GM18868 (cell line): ENCODE measurements around the gene PDE8B.

Source experiments
- ATAC-seq: cut with Tn5 transposase; IDR thresholded peaks from one replicate; pipeline ENCODE4 v1.9.1; 2021; ENCODE audit warnings: mild to moderate bottlenecking, moderate library complexity; ENCODE audit not compliant: unreplicated experiment

Gene PDE8B

DNA sequence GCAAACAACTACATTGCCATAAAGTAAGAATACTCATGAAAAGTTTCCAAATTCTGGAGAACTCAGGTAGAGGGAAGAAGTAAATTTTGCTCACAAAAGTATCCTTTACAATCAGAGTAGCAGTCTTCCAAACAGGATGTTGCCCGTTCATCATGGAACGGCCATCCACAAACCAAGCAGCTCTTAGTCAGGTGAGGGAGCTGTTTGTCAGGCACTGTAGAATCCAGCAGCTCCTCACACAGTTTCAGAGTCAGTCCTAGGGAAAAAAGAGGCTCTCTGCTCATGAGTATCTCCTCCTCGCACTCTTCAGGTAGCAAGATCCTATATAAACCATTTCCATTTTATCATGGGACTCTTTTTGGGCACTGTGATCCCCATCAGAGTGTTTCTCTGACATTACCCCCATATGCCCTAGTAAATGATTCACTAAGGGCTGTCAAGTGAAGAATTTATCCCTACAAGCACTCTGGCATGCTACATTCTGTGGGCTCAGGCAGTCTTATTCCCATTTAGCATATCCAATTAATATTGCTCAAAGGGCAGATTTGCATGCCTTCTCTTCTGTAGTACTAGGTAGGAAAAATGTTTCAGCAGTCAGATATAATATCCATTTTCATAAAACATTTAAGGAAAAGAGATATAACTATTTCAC lies 183.7 kb downstream of the PDE8B start:
- ATAC-seq = no peak

DNA sequence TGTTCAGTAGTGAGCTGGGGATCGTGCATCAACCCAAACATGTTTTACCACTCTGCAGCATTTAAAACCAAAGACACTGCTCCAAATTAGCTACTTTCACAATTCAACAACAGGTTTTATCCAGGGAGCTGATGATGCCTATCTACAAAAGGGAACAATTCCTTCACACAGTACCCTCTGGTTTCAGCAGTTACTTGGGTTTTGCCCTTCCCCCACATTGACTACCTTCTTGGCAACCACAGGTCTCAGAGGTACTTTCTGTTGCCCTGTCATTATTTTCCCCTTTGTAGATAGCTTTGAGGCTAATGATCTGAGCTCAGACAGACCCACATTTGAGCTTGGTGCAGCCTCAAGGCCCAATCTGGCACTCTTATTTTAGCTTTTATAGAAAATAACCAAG lies 185.5 kb downstream of the PDE8B start:
- peak; percentile 79 for ATAC-seq

DNA sequence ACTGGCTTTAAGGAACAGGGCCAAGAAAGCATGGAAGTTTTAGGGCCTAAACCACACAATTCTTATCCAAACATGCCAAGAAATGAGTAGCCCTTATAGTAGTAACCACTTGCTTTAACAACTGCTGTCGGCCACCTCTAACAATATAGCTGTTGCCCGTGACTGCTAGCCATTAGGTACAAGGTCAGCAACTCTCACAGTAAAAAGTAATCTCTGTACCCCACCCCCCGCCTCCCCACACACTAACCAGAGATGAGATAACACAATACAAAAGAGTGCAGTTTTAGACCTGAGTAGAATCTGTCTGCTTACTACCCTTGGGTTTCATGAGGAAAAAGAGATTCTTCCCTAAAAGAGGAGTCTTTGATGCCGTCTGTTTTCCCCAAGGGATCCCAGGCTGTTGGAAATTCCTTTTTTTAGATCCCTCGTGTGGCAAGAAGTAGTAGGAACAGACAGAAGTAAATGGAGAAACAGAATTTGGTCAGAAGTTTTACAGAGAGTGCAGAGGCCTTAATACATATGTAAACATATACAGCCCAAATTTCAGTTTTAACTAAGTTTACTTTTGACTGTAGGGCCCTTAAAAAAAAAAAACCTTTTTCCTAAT lies 187.3 kb downstream of the PDE8B start:
- ATAC-seq = no peak

DNA sequence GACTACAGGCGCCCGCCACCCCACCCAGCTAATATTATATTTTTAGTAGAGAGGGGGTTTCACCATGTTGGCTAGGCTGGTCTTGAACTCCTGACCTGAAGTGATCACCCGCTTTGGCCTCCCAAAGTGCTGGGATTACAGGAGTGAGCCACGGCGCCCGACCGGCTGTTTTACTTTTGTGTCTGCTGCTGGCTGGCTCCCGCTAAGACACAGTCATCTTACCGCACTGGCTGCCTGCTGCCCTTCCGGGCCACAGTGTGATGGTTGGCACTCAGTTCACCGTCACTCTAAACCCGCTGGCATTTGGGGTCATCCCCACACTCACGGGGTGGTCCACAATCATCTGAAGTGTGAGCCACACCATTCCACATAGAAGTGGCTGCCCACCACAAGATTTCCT lies 188.0 kb downstream of the PDE8B start:
- ATAC-seq = no peak

DNA sequence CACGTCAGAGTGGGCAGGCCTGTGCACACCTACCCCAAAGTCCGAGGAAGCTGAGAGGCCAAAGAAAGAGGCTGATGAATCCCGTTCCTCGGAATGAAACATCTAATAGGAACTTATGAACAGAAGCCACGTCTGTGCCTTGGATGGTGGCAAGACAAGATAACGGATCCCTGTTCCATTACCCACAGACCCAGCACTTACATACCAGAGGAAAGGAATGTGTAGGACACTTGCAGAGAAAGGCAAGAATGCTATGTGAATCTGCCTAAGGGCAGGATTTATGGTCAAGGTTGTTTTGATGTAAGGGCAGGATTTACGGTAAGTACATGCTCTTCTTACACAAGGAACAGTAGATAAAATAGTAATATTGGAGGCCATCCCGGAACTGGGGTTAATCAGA lies 188.4 kb downstream of the PDE8B start:
- no peak for ATAC-seq

DNA sequence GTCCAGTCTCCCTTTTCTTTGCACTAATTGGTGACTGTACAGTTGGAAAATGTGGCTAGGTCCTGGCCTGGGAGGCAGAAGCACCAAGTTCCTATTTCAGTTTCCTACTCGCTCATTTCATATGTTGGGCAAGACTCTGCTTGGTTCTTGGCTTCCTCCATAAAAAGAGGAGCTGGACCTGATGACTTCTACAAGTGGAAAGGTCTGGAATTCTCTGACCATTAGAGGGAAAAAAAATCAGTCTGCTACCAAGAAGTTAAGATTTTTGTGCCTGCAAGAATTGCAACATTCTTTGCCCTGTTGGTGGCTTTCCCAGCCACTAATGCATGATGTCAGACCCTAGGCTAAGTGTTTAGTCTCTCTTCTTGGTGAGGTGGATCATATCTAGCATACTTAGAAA lies 190.2 kb downstream of the PDE8B start:
- no peak for ATAC-seq

DNA sequence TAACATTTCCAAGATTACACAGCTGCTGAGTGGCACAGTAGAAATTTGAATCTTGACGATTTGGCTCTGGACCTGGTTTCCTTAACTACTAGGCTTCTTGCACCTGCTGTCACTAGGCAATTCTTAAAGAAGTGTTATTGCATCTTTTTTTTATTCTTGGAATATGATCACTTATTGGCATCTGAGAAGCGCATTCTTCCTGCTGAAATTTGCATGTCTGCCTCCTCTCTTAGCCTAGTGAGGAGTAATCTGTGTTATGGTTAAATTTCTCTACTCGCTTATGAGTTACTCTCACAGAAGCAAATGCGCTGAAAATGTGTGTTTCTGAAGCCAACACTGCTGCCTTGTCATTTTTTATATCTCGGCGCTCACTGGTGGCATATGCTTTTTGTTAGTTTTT lies 192.3 kb downstream of the PDE8B start:
- no peak for ATAC-seq

DNA sequence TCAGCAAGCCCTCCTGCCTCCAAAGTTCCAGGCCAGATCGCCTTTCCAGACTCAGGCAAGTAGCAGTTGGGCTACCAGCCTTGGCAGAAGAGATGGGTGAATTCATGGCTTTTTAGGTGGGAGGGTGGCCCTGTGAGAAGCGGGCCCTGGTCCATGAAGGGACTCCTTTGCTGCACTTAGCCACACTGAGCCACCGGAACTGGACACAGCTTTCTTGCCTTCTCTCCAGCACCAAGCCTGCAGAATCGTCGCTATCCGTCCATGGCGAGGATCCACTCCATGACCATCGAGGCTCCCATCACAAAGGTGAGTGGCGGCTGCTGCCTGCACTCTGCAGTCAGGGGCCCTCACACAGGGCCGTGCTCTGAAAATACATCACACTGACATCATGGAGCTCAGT lies 196.7 kb downstream of the PDE8B start:
- no peak for ATAC-seq

DNA sequence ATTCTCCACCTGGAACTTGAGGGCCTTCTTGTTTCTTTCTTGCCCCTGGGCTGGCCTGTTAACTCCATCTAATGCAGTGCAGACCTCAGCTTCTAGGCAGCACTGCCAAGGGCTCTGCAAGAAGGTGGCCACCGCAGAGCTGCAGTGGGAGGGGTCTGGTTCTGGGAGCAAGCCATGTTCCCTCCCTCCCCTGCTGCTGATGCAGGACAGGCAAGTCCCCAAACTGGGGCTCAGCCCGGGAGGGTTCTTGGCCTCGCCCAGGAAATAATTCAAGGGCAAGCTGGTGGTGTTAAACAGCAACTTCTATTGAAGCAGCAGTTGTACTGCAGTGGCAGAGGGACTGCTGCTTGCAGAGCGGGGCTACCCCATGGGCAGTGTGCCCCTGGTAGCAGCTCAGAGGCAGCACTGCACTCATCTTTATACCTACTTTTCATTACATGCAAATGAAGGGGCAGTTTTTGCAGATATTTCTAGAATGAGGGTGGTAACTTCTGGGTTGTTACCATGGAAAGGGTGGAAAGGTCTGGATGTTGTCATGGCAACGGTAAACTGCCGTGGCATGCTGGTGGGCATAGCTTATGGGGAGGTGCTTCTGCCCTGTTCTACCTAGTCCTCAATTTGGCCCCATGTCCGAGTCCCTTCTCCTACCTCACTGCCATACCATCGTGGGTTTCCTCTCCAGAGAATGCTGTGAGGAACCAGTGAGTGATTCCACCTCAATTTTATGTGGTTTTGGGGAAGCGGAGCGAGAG lies 199.6 kb downstream of the PDE8B start:
- no peak for ATAC-seq

DNA sequence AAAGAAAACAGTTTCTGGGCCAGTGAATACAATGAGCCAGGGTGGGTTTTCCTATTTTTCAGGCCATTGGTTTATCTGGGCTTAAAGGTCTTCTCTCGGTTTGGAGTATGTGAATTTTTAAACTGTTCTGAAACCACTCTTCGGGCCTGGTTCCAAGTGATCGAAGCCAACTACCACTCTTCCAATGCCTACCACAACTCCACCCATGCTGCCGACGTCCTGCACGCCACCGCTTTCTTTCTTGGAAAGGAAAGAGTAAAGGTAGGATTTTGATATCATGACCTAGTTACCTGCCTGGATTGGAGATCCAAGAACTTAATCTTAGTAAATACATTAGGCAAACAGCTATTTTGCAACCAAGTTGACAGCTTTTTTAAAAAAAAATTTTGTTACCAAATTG lies 202.6 kb downstream of the PDE8B start:
- no peak for ATAC-seq

DNA sequence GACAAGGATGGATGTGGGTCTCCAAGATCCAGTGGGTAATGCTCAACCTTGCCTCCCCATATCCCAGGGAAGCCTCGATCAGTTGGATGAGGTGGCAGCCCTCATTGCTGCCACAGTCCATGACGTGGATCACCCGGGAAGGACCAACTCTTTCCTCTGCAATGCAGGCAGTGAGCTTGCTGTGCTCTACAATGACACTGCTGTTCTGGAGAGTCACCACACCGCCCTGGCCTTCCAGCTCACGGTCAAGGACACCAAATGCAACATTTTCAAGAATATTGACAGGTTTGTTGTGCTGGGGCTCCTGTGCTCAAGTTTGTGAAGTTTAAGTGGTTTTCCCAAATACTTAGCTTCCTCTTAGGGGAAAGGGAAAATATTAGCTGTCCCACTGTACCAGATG lies 207.7 kb downstream of the PDE8B start:
- ATAC-seq = no peak

DNA sequence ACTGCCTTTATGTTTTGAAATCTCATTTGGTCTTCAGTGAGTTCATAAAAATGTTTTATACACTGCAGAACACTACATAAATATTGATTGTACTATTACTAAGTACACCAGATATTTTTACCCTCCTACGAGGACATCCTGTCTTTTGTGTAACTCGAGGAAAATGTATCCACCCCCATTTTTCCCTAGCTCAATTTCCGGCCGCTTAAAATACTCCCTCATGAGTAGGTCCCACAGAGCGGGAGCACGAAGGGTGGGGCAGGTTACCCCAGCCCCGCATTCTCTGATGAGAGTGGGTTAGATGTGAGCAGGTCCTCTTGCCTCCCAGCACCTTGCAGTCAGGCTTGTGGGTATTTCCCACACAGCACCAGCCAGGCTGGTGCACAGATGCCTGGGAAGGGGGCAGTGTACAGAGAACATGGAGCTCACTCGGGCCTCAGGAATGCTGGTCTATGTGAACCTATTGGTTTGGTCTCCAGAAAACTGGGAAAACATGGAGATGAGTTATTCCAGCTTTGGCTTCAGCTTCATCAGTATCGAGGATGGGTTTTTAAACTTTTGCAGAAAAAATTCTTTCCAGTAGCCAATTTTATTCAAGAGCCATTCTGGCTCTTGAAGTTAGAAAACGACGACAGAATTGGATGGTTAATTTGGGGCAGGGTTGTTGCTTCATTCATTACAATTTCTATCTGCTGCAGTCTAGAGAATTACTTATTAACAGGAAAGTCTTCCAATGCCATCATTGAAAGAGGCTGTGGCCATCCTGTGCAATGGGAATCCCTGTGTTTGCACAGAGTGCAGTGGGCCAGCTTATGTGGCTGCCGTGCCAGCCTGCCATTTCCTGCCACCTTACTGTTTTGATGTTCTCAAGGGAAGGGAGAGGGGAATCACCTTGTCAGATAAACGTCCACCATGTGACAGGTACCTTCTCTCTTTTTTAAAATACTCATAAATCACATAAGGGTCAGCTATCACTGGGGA lies 208.4 kb downstream of the PDE8B start:
- no peak for ATAC-seq

DNA sequence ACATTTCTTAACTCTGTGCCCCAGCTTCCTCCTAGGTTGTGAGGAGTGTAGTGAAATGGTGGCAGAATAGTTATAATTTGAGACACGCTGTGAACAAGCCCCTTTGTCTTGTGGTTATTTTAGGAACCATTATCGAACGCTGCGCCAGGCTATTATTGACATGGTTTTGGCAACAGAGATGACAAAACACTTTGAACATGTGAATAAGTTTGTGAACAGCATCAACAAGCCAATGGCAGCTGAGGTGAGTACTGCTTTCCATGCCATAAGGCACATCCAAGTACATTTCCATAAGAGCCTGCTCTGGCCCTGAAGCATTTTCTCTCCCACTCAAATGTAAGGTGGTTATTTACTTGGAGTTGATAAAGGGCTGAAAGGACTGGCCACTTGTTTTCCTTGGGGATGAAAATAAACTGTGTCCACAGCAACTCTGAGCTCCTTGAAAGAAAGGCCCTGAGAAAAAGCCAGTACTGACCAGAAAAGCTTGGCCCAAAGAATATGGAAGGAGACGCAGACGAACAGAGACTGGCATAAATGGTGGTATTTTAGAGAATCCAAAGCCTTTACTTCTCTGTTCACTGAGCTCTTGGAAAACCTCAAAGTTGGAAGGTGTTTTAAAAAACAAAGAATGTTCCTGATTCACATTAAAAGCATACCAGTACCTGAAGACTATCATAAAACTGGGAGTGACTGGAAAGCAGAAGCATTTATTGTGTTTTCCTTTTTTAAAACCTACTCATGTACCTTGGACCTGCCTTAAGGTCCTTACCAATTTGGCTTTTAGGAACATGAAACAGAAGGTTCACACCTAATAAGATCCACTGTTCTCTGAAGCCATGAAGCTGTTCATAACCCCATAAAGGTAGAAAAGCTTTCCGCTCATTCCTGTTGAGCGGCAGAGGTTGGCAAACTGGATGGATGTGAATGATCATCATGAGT lies 209.4 kb downstream of the PDE8B start:
- no peak for ATAC-seq

DNA sequence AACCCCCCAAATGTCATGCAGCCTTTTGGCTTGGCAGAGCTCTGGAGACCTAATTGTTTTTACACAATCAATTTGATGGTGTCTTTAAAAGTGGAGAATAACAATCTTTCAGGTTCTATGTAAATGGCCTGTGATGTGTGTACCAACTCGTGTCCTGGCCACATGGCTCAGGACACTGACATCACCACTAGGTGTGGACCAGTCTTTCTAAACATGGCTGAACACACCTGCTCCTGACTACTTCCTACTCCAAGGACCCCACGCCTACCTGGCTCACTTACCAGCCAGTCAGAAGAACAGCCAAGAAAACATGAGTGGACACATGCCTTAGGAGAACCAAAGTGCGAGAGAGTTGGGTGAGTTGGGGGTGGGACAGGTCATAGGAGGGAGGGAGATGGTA lies 210.5 kb downstream of the PDE8B start:
- no peak for ATAC-seq

DNA sequence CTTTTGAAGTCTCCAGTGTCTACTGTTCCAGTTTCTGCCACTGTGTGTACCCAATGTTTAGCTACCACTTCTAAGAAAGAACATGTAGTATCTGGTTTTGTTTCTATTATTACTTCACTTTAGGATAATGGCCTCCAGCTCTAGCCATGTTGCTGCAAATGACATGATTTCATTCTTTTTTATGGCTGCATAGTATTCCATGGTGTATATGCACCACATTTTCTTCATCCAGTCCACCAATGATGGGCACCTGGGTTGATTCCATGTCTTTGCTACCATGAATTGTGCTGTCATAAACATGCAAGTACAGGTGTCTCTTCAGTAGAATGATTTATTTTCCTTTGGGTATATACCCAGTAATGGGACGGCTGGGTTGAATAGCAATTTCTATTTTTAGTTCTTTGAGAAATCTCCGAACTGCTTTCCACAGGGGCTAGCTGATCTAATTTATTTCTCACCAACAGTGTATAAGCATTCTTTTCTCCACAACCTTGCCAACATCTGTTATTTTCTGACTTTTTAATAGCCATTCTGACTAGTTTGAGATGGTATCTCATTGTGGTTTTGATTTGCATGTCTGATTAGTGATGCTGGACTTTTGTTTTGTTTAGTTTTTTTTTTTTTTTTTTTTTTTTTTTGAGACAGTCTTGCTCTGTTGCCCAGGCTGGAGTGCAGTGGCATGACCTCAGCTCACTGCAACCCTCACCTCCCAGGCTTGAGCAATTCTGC lies 212.7 kb downstream of the PDE8B start:
- ATAC-seq = no peak

DNA sequence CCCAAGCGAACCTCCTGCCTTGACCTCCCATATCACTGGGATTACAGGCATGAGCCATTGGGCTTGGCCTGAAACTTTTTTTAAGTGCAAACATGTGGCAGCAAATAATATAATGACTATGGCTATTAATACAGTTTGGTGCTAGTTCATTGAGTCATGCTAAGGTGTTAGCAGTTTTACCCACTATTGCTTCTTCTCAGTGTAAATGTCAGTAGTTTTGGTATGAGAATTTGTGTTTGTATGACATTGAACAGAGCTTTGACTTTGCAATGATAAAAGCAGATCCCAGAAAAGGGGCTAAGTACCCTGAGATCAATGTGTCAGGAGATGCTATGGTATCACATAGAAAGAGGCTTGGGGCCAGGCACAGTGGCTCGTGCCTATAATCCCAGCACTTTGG lies 214.4 kb downstream of the PDE8B start:
- ATAC-seq = no peak

DNA sequence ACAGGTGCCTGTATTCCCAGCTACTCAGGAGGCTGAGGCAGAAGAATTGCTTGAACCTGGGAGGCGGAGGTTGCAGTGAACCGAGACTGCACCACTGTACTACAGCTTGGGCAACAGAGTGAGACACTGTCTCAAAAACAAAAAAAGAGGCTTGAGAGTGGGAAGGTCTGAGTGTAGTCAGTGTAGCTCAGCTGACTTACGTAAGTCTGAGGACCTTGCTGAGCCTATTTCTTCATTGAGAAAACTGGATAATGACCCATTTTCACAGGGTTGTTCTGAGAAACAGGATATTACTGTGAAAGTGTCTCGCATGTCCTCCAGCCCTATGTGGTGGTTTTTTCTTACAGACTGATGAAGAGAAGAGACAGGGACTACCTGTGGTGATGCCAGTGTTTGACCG lies 214.9 kb downstream of the PDE8B start:
- no peak for ATAC-seq

DNA sequence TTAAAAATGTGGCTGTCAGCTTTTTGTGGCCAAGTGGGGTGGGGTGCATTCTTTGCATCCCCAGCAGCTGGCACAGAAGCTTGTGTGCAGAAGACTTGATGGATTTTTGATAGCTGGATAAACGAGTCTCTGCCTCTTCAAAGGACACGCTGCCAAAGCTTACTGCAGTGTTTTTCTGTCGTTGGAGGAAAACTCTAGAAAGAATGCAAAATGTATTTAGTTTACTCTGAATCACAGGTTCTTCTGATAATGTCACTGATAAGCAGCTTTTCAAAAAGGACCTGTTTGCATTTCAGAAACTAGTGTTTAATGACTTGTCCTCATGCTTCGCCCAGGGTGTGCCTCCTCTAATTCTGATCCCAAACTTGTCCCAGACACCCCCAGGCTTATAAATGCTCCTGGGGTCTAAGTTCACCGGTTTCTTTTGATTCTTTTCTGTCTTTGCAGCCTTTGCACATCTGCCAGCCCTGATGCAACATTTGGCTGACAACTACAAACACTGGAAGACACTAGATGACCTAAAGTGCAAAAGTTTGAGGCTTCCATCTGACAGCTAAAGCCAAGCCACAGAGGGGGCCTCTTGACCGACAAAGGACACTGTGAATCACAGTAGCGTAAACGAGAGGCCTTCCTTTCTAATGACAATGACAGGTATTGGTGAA lies 215.6 kb downstream of the PDE8B start:
- no peak for ATAC-seq

DNA sequence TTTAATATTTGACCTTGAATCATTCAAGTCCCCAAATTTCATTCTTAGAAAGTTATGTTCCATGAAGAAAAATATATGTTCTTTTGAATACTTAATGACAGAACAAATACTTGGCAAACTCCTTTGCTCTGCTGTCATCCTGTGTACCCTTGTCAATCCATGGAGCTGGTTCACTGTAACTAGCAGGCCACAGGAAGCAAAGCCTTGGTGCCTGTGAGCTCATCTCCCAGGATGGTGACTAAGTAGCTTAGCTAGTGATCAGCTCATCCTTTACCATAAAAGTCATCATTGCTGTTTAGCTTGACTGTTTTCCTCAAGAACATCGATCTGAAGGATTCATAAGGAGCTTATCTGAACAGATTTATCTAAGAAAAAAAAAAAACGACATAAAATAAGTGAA lies 216.2 kb downstream of the PDE8B start:
- no peak for ATAC-seq
